Measurements from ENCODE around the gene CACNA1B.
"Not testable (repeated sequence)": the region's sequence is repeated elsewhere in the genome, so short reads cannot be mapped to it uniquely, and the experiment has no call there.

The CACNA1B gene

GRCh38 chr9:138143491-138143890 is 265.9 kb downstream of the CACNA1B start:
- not testable (repeated sequence) for DNase-seq (ENCODE audit: low spot score)

GRCh38 chr9:138147556-138147955 is 270.0 kb downstream of the CACNA1B start:
- DNase-seq (ENCODE audit: low spot score) = not testable (repeated sequence)

GRCh38 chr9:138149672-138150656 is 272.4 kb downstream of the CACNA1B start:
- peak; percentile 27 for DNase-seq (ENCODE audit: low spot score)

- DNase-seq (ENCODE audit: low spot score) = not testable (repeated sequence)
These were observed 278.2 kb downstream of the CACNA1B start for GRCh38 chr9:138155788-138156187.

GRCh38 chr9:138166793-138167192 is 289.2 kb downstream of the CACNA1B start:
- DNase-seq (ENCODE audit: low spot score) = not testable (repeated sequence)

All from LoVo (cell line).